ENCODE results near the gene MAPK12.

Gene MAPK12

GRCh38 chr22:50203288-50203687 is 58.2 kb downstream of the MAPK12 start:
- Histone ChIP-seq H3K4me1 (ENCODE audit: control insufficient read depth, insufficient read depth, low read length) (peaks cover 13% of the 10 kb centered on the region), H3K27me3 (ENCODE audit: control insufficient read depth, insufficient read depth, low read length) (no peaks in the 10 kb centered on the region), H3K4me3 (ENCODE audit: low read length) (no peak overlapping the region), H3K36me3 (ENCODE audit: control insufficient read depth, insufficient read depth, low read length) (peaks cover 4% of the 10 kb centered on the region), H3K27ac (ENCODE audit: low read depth, low read length) (no peak overlapping the region), H3K9ac (ENCODE audit: low read length) (no peak overlapping the region)

All from rectal smooth muscle tissue (tissue), 1 donor.